Caco-2 (cell line): Measurements from ENCODE around the gene P2RX3. TPM values are rescaled to one million over a fixed set of nuclear protein-coding genes. Genes with fewer than 3 reads are reported as not detected.

Experiments used
- BruUV-seq: library from RNA; stranded (reverse); fragments of 400-500 nt; replicated peaks from 2 replicates; lab custom pipeline; 2021; lab: Mats Ljungman, UMichigan
- CTCF ChIA-PET: fragments of 300-600 bp; sonication (Branson Sonifier 250); formaldehyde crosslinking; loops from one replicate; lab custom pipeline; 2022; ENCODE audit warnings: antibody characterized with exemption; lab: Charles Lee
- POLR2A ChIA-PET: fragments of 300-600 bp; sonication (Branson Sonifier 250); formaldehyde crosslinking; loops from one replicate; lab custom pipeline; 2022; ENCODE audit warnings: antibody characterized with exemption; lab: Charles Lee
- DNase-seq, 2 experiments: peaks; one replicate each; pipeline versions ENCODE4 v3.0.0 to v3.0.0-alpha.2; 2020 to 2022
- H3K27me3 ChIP-seq: replicated peaks from 2 replicates; pipeline ENCODE4 v1.6.0; 2011; ENCODE audit warnings: low read length; ENCODE audit not compliant: control insufficient read depth, insufficient read depth
- H3K36me3 ChIP-seq: 2 replicates; pipeline ENCODE4 v1.5.1; 2011; ENCODE audit warnings: low read length; ENCODE audit not compliant: control insufficient read depth, insufficient read depth
- H3K4me1 ChIP-seq: fragments of 250-450 bp; sonication (Bioruptor Pico); 2 replicates; pipeline ENCODE4 v1.5.1; 2020; ENCODE audit warnings: mild to moderate bottlenecking
- H3K4me3 ChIP-seq: 2 replicates; pipeline ENCODE4 v1.5.1; 2011; ENCODE audit warnings: low read depth, mild to moderate bottlenecking, control low read depth, low read length
- H3K9me3 ChIP-seq: fragments of 250-450 bp; sonication (Bioruptor Pico); 2 replicates; pipeline ENCODE4 v1.5.1; 2020; ENCODE audit warnings: mild to moderate bottlenecking, moderate library complexity
- H3K27ac Mint-ChIP-seq: one replicate; pipeline ENCODE4 v1.8.0; 2022; ENCODE audit warnings: mixed read lengths; ENCODE audit not compliant: unreplicated experiment
- H3K27me3 Mint-ChIP-seq: one replicate; pipeline ENCODE4 v1.8.0; 2022; ENCODE audit warnings: mixed read lengths; ENCODE audit not compliant: insufficient read depth, unreplicated experiment
- H3K36me3 Mint-ChIP-seq: one replicate; pipeline ENCODE4 v1.8.0; 2022; ENCODE audit warnings: mild to moderate bottlenecking, mixed read lengths; ENCODE audit not compliant: insufficient read depth, unreplicated experiment
- H3K4me1 Mint-ChIP-seq: one replicate; pipeline ENCODE4 v1.8.0; 2022; ENCODE audit warnings: low read depth, mixed read lengths; ENCODE audit not compliant: unreplicated experiment
- H3K4me3 Mint-ChIP-seq: one replicate; pipeline ENCODE4 v1.8.0; 2022; ENCODE audit warnings: mild to moderate bottlenecking, moderate library complexity, mixed read lengths; ENCODE audit not compliant: unreplicated experiment
- H3K9me3 Mint-ChIP-seq: one replicate; pipeline ENCODE4 v1.8.0; 2022; ENCODE audit warnings: mixed read lengths; ENCODE audit not compliant: unreplicated experiment
- CTCF ChIP-seq, 2 experiments: fragments of 200-600 bp in 1 of 2; IDR thresholded peaks; 1 replicate in 1 of 2; 2 replicates in 1 of 2; pipeline versions ENCODE4 v1.5.1 to v1.8.0; 2011 to 2022; ENCODE audit warnings: antibody characterized with exemption in 1 of 2, control low read depth in 1 of 2, inconsistent platforms in 1 of 2, low read depth in 1 of 2, low read length in 1 of 2, mild to moderate bottlenecking in 1 of 2, moderate library complexity in 1 of 2; ENCODE audit not compliant: insufficient read depth in 1 of 2, severe bottlenecking in 1 of 2, unreplicated experiment in 1 of 2
- intact Hi-C: fragments of 100-400 bp; cut with micrococcal nuclease; formaldehyde crosslinking; loops from one replicate; pipeline ENCODE4 v1.10.0; 2022; ENCODE audit not compliant: unreplicated experiment
- total RNA-seq: library from RNA; stranded (reverse); gene quantifications from 2 replicates; pipeline ENCODE4 v1.2.3, GENCODE V29; 2022

Gene P2RX3
- total RNA-seq, 1 experiment from 2014 or later: not detected

- CTCF ChIA-PET: no interaction called here
- H3K27me3 Mint-ChIP-seq: peaks cover 16% of the 10 kb centered on the region
These were observed 83.7 kb downstream of the P2RX3 start for GRCh38 chr11:57421805-57422204.

More at GRCh38 chr11:57421805-57422204, 83.7 kb downstream of the P2RX3 start:
- H3K36me3 Mint-ChIP-seq: no peaks in the 10 kb centered on the region
- H3K36me3 ChIP-seq: no peaks in the 10 kb centered on the region
- H3K4me3 Mint-ChIP-seq: no peak overlapping the region
- no peaks in the 10 kb centered on the region; the same call in 1 of the 2 replicates for H3K27me3 ChIP-seq
- H3K4me3 ChIP-seq: no peak overlapping the region
- BruUV-seq: no TSS peak
- no peaks in the 10 kb centered on the region for H3K9me3 ChIP-seq
- H3K4me1 Mint-ChIP-seq: no peaks in the 10 kb centered on the region
- TF ChIP-seq CTCF (IDR thresholded peaks at IDR 0.05; ENCODE audit: insufficient read depth in 1 of 2, low read depth in 1 of 2, low read length in 1 of 2, severe bottlenecking in 1 of 2, unreplicated experiment in 1 of 2): no peak
- H3K27ac Mint-ChIP-seq: no peak overlapping the region
- no peaks in the 10 kb centered on the region for H3K4me1 ChIP-seq
- intact Hi-C loops: no loop called here
- no peak for DNase-seq
- POLR2A ChIA-PET: no interaction called here
- no peaks in the 10 kb centered on the region for H3K9me3 Mint-ChIP-seq

Other genes with a start within 250 kb of the P2RX3 start
- not detected in 2 replicates for gene LRRC55, start 156.4 kb upstream of the P2RX3 start, total RNA-seq
- gene APLNR, start 101.1 kb upstream of the P2RX3 start, total RNA-seq: not detected in 2 replicates
- gene TNKS1BP1, start 13.4 kb upstream of the P2RX3 start, total RNA-seq: 107 and 120 TPM in 2 replicates
- gene SSRP1, start 2.5 kb upstream of the P2RX3 start, total RNA-seq: 206 and 212 TPM in 2 replicates
- gene PRG3, start 42.8 kb downstream of the P2RX3 start, total RNA-seq: not detected in 2 replicates
- gene PRG2, start 52.3 kb downstream of the P2RX3 start, total RNA-seq: not detected in 2 replicates
- not detected in 2 replicates for gene SLC43A3, start 88.8 kb downstream of the P2RX3 start, total RNA-seq
- 5.5 and 5.6 TPM in 2 replicates for gene RTN4RL2, start 122.2 kb downstream of the P2RX3 start, total RNA-seq
- 71.7 and 80.5 TPM in 2 replicates for gene SLC43A1, start 177.3 kb downstream of the P2RX3 start, total RNA-seq
- gene TIMM10, start 192.4 kb downstream of the P2RX3 start, total RNA-seq: 102 and 103 TPM in 2 replicates
- 0.18 TPM in 1 of 2 replicates, not detected in the other for gene SMTNL1, start 199.2 kb downstream of the P2RX3 start, total RNA-seq
- 16.7 and 20.2 TPM in 2 replicates for gene UBE2L6, start 229.3 kb downstream of the P2RX3 start, total RNA-seq